K562 (cell line): ENCODE data around the gene KAT5. TPM values are rescaled to one million over a fixed set of nuclear protein-coding genes. Genes with fewer than 3 reads are reported as not detected.

ENCODE experiments used
- ATAC-seq: fragments of 200-7000 bp; cut with Tn5 transposase; 3 replicates; pipeline ENCODE4 v1.9.1; 2020; ENCODE audit warnings: moderate library complexity
- BruUV-seq: library from RNA; stranded (reverse); fragments of 400-500 nt; replicated peaks from 2 replicates; lab custom pipeline; 2021; lab: Mats Ljungman, UMichigan
- CTCF ChIA-PET: fragments of 300-600 bp; formaldehyde crosslinking; extraction: SDS; loops from one replicate; lab custom pipeline; 2021; ENCODE audit warnings: low intra/inter-chr PET ratio; lab: Yijun Ruan, JAX
- POLR2A ChIA-PET: fragments of 300-600, 350-650 bp; sonication (Branson Sonifier 250); formaldehyde crosslinking; extraction: SDS; loops from one replicate; lab custom pipeline; 2021; ENCODE audit warnings: antibody characterized with exemption, inconsistent platforms; lab: Yijun Ruan, JAX
- DNase-seq, 4 experiments: peaks; one replicate each; pipeline versions ENCODE4 v3.0.0 to v3.0.0-alpha.2; 2011 to 2018; ENCODE audit warnings: low spot score in 3 of 4, mixed read lengths in 3 of 4; ENCODE audit errors: extremely low read depth in 1 of 4
- FAIRE-seq: peaks from 2 replicates; lab custom pipeline; 2011; peaks lifted over from hg19 to GRCh38; lab: Jason Lieb, UNC
- H2AFZ ChIP-seq: 2 replicates; pipeline ENCODE4 v1.6.0; 2011; ENCODE audit warnings: low read depth, low read length, control low read depth, inconsistent platforms
- H3K27ac ChIP-seq: fragments of 200-600 bp; 3 replicates; pipeline ENCODE4 v1.8.0; 2011; ENCODE audit warnings: low read depth, mild to moderate bottlenecking, control low read depth, inconsistent platforms, low read length, moderate library complexity, mixed read lengths; ENCODE audit errors: extremely low read depth
- H3K27me3 ChIP-seq, 2 experiments: fragments of 300-600 bp in 1 of 2; 2 replicates in 1 of 2; 3 replicates in 1 of 2; pipeline versions ENCODE4 v1.6.0 to v1.8.0; 2011; ENCODE audit warnings: inconsistent platforms in 2 of 2, low read length in 2 of 2, mild to moderate bottlenecking in 1 of 2, mixed read lengths in 1 of 2, moderate library complexity in 1 of 2; ENCODE audit not compliant: control insufficient read depth in 2 of 2, insufficient read depth in 2 of 2
- H3K36me3 ChIP-seq: fragments of 300-600 bp; 3 replicates; pipeline ENCODE4 v1.8.0; 2011; ENCODE audit warnings: mild to moderate bottlenecking, low read length, inconsistent platforms; ENCODE audit not compliant: control insufficient read depth, insufficient read depth
- H3K4me1 ChIP-seq, 2 experiments: fragments of 200-600 bp in 1 of 2; replicated peaks in 1 of 2; 2 replicates in 1 of 2; 3 replicates in 1 of 2; pipeline versions ENCODE4 v1.5.1 to v1.8.0; 2011; ENCODE audit warnings: inconsistent platforms in 2 of 2, low read length in 2 of 2, mild to moderate bottlenecking in 1 of 2, mixed read lengths in 1 of 2, moderate library complexity in 1 of 2; ENCODE audit not compliant: control insufficient read depth in 2 of 2, insufficient read depth in 2 of 2
- H3K4me2 ChIP-seq: 2 replicates; pipeline ENCODE4 v1.6.1; 2011; ENCODE audit warnings: low read length, control low read depth, inconsistent platforms, mixed read lengths; ENCODE audit not compliant: insufficient read depth
- H3K4me3 ChIP-seq: fragments of 200-600 bp; sonication (generic), shearing (Covaris generic); 2 replicates; pipeline ENCODE4 v1.5.1; 2016; ENCODE audit warnings: control low read depth, inconsistent platforms
- H3K79me2 ChIP-seq: fragments of 200-600 bp; 3 replicates; pipeline ENCODE4 v1.8.0; 2011; ENCODE audit warnings: low read length, inconsistent platforms; ENCODE audit not compliant: control insufficient read depth, insufficient read depth
- H3K9ac ChIP-seq, 2 experiments: 2 replicates each; pipeline versions ENCODE4 v1.6.0 to v1.6.1; 2011; ENCODE audit warnings: low read depth in 2 of 2, low read length in 2 of 2, control low read depth in 1 of 2, inconsistent platforms in 1 of 2, mild to moderate bottlenecking in 1 of 2, mixed read lengths in 1 of 2; ENCODE audit not compliant: insufficient read depth in 1 of 2
- H3K9me1 ChIP-seq: one replicate; pipeline ENCODE4 v1.6.0; 2011; ENCODE audit warnings: inconsistent platforms, mild to moderate bottlenecking, low read length, moderate library complexity; ENCODE audit not compliant: control insufficient read depth, insufficient read depth
- H3K9me3 ChIP-seq: replicated peaks from 2 replicates; pipeline ENCODE4 v1.5.1; 2011; ENCODE audit warnings: low read depth, low read length, inconsistent platforms; ENCODE audit not compliant: control insufficient read depth, insufficient read depth
- H4K20me1 ChIP-seq: replicated peaks from 2 replicates; pipeline ENCODE4 v1.6.1; 2011; ENCODE audit warnings: low read length, inconsistent platforms, mixed read lengths; ENCODE audit not compliant: control insufficient read depth, insufficient read depth
- BACH1 ChIP-seq: fragments of 200-800 bp; sonication (Bioruptor generic); IDR thresholded peaks from 2 replicates; pipeline ENCODE4 v1.6.1; 2016; ENCODE audit warnings: missing genetic modification characterization, missing compliant biosample characterization
- IFI16 ChIP-seq: fragments of 250-450 bp; sonication (Bioruptor Pico); IDR thresholded peaks from 2 replicates; pipeline ENCODE4 v2.1.2; 2022; ENCODE audit warnings: mild to moderate bottlenecking, inconsistent platforms
- KLF6 ChIP-seq: fragments of 250-450 bp; sonication (Bioruptor Pico); IDR thresholded peaks from 2 replicates; pipeline ENCODE4 v1.4.0; 2020; ENCODE audit warnings: mild to moderate bottlenecking, moderate library complexity, borderline replicate concordance
- MED1 ChIP-seq: sonication (generic); formaldehyde crosslinking; IDR thresholded peaks from 2 replicates; pipeline ENCODE4 v1.8.1; 2023; ENCODE audit warnings: missing genetic modification reagents, borderline replicate concordance
- ZNF57 ChIP-seq: fragments of 450-650 bp; formaldehyde crosslinking; IDR thresholded peaks from 2 replicates; pipeline ENCODE4 v1.4.0; 2020; ENCODE audit warnings: mild to moderate bottlenecking, moderate library complexity
- ZNF695 ChIP-seq: fragments of 450-650 bp; formaldehyde crosslinking; IDR thresholded peaks from 2 replicates; pipeline ENCODE4 v1.4.0; 2020; ENCODE audit warnings: mild to moderate bottlenecking, moderate library complexity
- WGBS: fragments of 100-300 bp; shearing (Covaris generic); methylation state at CpG from one replicate; pipeline ENCODE4 v1.1.6; 2016; ENCODE audit warnings: low coverage, mixed read lengths; ENCODE audit not compliant: insufficient coverage; ENCODE audit errors: missing lambda C conversion rate; 5-methylcytosine and 5-hydroxymethylcytosine counted together
- in situ Hi-C: fragments of 300-500 bp; cut with MboI; formaldehyde crosslinking; loops from 4 replicates; pipeline ENCODE4 v1.15.0; 2018; ENCODE audit warnings: inconsistent platforms, mixed read lengths
- intact Hi-C: fragments of 100-400 bp; cut with micrococcal nuclease; formaldehyde crosslinking; loops from 2 replicates; pipeline ENCODE4 v1.14.2; 2022
- polyA plus RNA-seq, 8 experiments: library from polyadenylated mRNA; depleted of rRNA in 4 of 8; stranded (reverse) in 5 of 8; unstranded in 3 of 8; fragments of >200 nt; fragmentation: Nextera tagmentation in 2 of 8; fragmentation: Illumina TruSeq in 1 of 8; extraction: Ambion mirVana in 2 of 8; extraction: Trizol in 1 of 8; gene quantifications; 2 replicates each; pipeline versions ENCODE4 v1.2.1 to v1.2.3, GENCODE V29; 2011 to 2014; ENCODE audit warnings: inconsistent platforms in 1 of 8, missing spikeins in 1 of 8
- total RNA-seq, 7 experiments: library from RNA; depleted of rRNA in 6 of 7; stranded (reverse); fragments of >200 nt in 6 of 7; fragmentation: Illumina TruSeq in 2 of 7; extraction: Trizol in 2 of 7; gene quantifications; 2 replicates each; pipeline versions ENCODE4 v1.2.1 to v1.2.3, GENCODE V29; 2011 to 2021; ENCODE audit warnings: low replicate concordance in 1 of 7
- TF ChIP-seq, protein P1 (sequence below): fragments of 150-350 bp; IDR thresholded peaks from 2 replicates; pipeline ENCODE4 v1.6.1; 2014; ENCODE audit warnings: low read depth, mild to moderate bottlenecking, low read length, borderline replicate concordance
- TF ChIP-seq, protein P2 (sequence below), 2 experiments: fragments of 450-650 bp; IDR thresholded peaks; 2 replicates each; pipeline ENCODE4 v1.6.1; 2016; ENCODE audit warnings: mild to moderate bottlenecking in 2 of 2, borderline replicate concordance in 1 of 2, low read depth in 1 of 2, moderate library complexity in 1 of 2

KAT5 gene
- total and polyA plus RNA-seq, 9 of the 15 experiments (the other 6 are each of a cell fraction or from before 2014, with no cell fraction given) = 3.6 to 76.8 (median 52.7) TPM

- TF ChIP-seq IFI16 (no peak), BACH1 (no peak), MED1 (no peak), ZNF695 (no peak)
- TF ChIP-seq, protein P1, sequence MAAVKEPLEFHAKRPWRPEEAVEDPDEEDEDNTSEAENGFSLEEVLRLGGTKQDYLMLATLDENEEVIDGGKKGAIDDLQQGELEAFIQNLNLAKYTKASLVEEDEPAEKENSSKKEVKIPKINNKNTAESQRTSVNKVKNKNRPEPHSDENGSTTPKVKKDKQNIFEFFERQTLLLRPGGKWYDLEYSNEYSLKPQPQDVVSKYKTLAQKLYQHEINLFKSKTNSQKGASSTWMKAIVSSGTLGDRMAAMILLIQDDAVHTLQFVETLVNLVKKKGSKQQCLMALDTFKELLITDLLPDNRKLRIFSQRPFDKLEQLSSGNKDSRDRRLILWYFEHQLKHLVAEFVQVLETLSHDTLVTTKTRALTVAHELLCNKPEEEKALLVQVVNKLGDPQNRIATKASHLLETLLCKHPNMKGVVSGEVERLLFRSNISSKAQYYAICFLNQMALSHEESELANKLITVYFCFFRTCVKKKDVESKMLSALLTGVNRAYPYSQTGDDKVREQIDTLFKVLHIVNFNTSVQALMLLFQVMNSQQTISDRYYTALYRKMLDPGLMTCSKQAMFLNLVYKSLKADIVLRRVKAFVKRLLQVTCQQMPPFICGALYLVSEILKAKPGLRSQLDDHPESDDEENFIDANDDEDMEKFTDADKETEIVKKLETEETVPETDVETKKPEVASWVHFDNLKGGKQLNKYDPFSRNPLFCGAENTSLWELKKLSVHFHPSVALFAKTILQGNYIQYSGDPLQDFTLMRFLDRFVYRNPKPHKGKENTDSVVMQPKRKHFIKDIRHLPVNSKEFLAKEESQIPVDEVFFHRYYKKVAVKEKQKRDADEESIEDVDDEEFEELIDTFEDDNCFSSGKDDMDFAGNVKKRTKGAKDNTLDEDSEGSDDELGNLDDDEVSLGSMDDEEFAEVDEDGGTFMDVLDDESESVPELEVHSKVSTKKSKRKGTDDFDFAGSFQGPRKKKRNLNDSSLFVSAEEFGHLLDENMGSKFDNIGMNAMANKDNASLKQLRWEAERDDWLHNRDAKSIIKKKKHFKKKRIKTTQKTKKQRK = no peak
Measured at GRCh38 chr11:65720211-65720934, 8.3 kb downstream of the KAT5 start, which contains the start of gene RNASEH2C (continued).

- in situ Hi-C loops = no loop called here
- H3K27me3 ChIP-seq = peaks cover 0 to 2% of the 10 kb centered on the region in 2 experiments; a peak in 1 of 5 replicates
- ChIA-PET CTCF (no interaction called here), POLR2A (interaction anchor here (0.6 to 1.7 kb wide), 3 partner anchors 8 to 297 kb away, joined by 3 to 5 read pairs (median 3); no protein-coding TSS in a partner anchor)
- no TSS peak for BruUV-seq
- ATAC-seq (no peak), DNase-seq (no peak), FAIRE-seq (no peak)
- peaks cover 16 to 22% of the 10 kb centered on the region in 2 experiments; a peak in 4 of 5 replicates for H3K4me1 ChIP-seq
- no peak overlapping the region for H3K9ac ChIP-seq
- no peak overlapping the region for H3K4me3 ChIP-seq
- H3K79me2 ChIP-seq = peaks cover 24% of the 10 kb centered on the region
- intact Hi-C loops = no loop called here
- H3K36me3 ChIP-seq = peaks cover 24% of the 10 kb centered on the region
- no peaks in the 10 kb centered on the region for H3K9me3 ChIP-seq
- H4K20me1 ChIP-seq = peaks cover 15% of the 10 kb centered on the region
- 25% methylated on average over 1 of the region's 1 CpG for WGBS
- H3K4me2 ChIP-seq = no peak overlapping the region
- peak overlapping the region; percentile 9 for H2AFZ ChIP-seq
- peaks cover 3% of the 10 kb centered on the region for H3K9me1 ChIP-seq
- no peak overlapping the region for H3K27ac ChIP-seq
- TF ChIP-seq, protein P2, sequence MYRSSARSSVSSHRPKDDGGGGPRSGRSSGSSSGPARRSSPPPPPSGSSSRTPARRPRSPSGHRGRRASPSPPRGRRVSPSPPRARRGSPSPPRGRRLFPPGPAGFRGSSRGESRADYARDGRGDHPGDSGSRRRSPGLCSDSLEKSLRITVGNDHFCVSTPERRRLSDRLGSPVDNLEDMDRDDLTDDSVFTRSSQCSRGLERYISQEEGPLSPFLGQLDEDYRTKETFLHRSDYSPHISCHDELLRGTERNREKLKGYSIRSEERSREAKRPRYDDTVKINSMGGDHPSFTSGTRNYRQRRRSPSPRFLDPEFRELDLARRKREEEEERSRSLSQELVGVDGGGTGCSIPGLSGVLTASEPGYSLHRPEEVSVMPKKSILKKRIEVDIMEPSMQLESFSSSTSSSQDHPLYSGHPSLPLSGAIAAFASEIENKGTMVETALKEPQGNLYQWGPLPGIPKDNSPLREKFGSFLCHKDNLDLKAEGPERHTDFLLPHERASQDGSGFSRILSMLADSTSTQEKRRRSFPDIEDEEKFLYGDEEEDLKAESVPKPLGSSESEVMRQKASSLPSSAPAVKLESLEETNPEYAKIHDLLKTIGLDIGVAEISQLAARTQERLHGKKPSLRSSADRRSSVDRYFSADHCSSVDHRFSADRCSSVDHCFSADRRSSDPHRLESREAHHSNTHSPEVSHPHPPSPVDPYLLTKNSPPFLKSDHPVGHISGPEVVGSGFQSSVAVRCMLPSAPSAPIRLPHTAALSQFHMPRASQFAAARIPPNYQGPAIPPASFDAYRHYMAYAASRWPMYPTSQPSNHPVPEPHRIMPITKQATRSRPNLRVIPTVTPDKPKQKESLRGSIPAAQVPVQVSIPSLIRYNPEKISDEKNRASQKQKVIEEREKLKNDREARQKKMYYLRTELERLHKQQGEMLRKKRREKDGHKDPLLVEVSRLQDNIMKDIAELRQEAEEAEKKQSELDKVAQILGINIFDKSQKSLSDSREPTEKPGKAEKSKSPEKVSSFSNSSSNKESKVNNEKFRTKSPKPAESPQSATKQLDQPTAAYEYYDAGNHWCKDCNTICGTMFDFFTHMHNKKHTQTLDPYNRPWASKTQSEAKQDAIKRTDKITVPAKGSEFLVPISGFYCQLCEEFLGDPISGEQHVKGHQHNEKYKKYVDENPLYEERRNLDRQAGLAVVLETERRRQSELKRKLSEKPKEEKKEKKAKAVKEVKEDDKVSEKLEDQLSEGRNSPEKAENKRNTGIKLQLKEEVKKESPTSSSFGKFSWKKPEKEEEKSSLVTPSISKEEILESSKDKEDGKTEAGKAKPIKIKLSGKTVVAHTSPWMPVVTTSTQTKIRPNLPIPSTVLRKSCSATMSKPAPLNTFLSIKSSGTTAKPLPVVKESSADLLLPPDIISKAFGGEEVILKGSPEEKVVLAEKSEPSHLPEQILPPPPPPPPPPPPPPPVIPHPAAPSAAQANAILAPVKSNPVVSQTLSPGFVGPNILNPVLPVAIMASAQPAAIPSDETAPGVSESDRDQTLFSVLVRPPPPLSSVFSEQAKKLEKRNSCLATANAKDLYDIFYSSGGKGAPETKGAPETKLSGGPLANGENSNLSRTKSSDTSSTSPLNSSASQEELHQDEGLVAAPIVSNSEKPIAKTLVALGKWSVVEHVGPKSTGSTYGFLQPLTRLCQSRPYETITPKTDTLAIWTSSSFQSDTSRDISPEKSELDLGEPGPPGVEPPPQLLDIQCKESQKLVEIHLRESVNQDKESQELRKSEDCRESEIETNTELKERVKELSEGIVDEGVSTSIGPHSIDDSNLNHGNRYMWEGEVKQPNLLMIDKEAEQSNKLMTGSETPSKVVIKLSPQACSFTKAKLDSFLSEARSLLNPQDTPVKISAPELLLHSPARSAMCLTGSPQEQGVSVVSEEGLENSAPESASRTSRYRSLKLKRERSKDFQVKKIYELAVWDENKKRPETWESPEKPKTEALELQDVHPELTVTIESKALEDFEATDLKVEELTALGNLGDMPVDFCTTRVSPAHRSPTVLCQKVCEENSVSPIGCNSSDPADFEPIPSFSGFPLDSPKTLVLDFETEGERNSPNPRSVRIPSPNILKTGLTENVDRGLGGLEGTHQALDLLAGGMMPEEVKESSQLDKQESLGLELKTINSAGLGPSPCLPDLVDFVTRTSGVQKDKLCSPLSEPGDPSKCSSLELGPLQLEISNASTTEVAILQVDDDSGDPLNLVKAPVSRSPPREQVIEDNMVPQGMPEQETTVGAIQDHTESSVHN (IDR thresholded peaks at IDR 0.05; ENCODE audit: borderline replicate concordance in 1 of 2, low read depth in 1 of 2) = no peak
- TF ChIP-seq ZNF57 (CRISPR knock-in tag) (no peak), KLF6 (no peak)
Measured at GRCh38 chr11:65722261-65722660, 10.2 kb downstream of the KAT5 start.
